ENCODE data around the gene ZNF48. TPM values are rescaled to one million over a fixed set of nuclear protein-coding genes. Genes with fewer than 3 reads are reported as not detected.

The ZNF48 gene
- total RNA-seq, 2 donors from 2014 or later: 6.5 to 6.8 TPM

DNA sequence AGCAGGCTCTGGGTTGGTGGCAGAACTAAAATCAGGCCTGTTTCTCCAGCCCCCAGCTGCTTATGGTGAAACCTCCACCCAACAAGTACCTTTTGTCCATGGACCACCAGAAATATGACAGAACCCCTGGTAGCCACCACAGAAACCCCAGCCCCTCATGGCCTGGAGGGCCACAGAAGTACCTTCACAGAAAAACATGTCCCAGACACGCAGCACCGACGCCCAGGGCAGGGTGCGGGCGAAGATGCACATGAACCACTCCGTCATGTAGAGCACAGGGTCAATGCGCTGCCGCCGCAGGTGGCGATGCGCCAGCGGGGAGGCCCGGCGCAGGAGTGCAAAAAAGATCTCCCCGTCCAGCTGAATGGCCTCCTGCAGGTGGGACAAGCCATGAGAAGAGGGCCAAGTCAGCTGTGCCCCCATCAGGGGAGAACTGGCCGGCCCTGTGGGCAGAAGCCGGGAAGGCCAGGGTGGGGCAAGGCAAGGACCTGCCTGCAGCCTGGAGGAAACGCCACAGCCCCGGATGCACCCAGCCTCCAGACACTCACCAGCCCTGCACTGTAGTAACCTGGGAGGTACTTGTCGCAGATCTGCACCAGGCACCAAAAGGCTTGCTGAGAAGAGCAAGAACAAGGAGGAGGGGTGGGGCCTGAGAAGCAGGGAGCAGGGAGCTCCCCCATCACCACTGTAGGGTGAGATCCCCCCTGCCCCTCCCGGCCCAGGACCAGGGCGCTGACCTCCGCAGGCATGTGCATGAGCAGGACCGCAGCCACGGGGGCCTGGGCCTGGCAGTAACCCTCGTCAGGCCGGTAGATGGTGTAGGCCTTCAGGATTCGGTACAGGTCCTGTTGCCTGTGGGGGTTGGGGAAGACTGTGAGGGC lies 36.0 kb upstream of the ZNF48 start:
- no peak overlapping the region for H3K9ac ChIP-seq (ENCODE audit: low read depth in 2 of 2, low read length in 2 of 2)
- H3K36me3 ChIP-seq: no peaks in the 10 kb centered on the region
- no peak for TF ChIP-seq CTCF (IDR thresholded peaks at IDR 0.05)

DNA sequence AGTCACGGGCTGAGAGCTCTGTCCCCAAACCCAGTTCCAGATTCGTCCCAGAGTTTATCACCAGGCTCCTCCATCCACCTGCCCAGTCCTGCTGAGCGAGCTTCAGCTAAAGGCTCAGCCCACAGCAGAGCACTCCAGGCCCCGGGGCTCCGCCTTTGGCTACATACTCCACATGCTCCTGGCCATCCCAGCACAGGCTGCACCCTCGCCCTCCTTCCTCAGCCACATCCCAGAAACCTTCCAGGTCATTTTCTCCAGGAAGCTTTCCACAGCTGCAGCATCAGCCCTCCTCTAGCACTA lies 35.4 kb upstream of the ZNF48 start:
- DNase-seq: no peak
- Histone ChIP-seq H3K9me3 (no peaks in the 10 kb centered on the region), H3K27ac (no peak overlapping the region), H3K36me3 (no peaks in the 10 kb centered on the region), H3K4me1 (no peaks in the 10 kb centered on the region), H3K9ac (ENCODE audit: low read depth in 2 of 2, low read length in 2 of 2) (no peak overlapping the region), H3K4me3 (no peak overlapping the region), H3K27me3 (no peaks in the 10 kb centered on the region)
- no peak for TF ChIP-seq CTCF (IDR thresholded peaks at IDR 0.05)
- intact Hi-C loops (cut with DNase I): loop anchor here (10.0 kb wide), 1 partner anchor 265 kb away; the partner anchor contains the start of genes TBX6 and YPEL3

More for the DNA sequence above, 36.0 kb upstream of the ZNF48 start:
- intact Hi-C loops (cut with DNase I): loop anchor here (10.0 kb wide), 1 partner anchor 264 kb away; the partner anchor contains the start of genes TBX6 and YPEL3
- Histone ChIP-seq H3K4me3 (no peak overlapping the region), H3K27me3 (no peaks in the 10 kb centered on the region), H3K27ac (no peak overlapping the region), H3K4me1 (peaks cover under 1% of the 10 kb centered on the region), H3K9me3 (no peaks in the 10 kb centered on the region)
- DNase-seq: no peak

DNA sequence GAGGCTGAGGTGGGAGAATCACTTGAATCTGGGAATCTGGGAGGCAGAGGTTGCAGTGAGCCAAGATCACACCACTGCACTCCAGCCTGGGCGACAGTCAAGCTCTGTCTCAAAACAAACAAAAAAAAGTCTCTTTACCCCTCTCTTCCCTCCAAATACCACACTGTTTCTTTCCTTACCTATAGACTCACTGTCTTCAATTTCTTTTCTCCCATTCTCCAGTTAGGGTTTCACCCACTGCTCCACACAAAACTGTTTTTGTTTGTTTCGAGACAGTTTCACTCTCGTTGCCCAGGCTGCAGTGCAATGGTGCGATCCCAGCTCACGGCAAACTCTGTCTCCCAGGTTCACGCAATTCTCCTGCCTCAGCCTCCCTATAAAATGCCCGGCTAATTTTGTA lies 34.0 kb upstream of the ZNF48 start:
- Histone ChIP-seq H3K9ac (ENCODE audit: low read depth in 2 of 2, low read length in 2 of 2) (no peak overlapping the region), H3K27me3 (no peaks in the 10 kb centered on the region), H3K4me1 (no peaks in the 10 kb centered on the region), H3K4me3 (no peak overlapping the region), H3K36me3 (no peaks in the 10 kb centered on the region), H3K27ac (no peak overlapping the region), H3K9me3 (no peaks in the 10 kb centered on the region)
- DNase-seq: no peak
- TF ChIP-seq CTCF (IDR thresholded peaks at IDR 0.05): no peak
- intact Hi-C loops (cut with DNase I): no loop called here

- no peak for DNase-seq
- no peak overlapping the region for H3K9ac ChIP-seq (ENCODE audit: low read depth in 2 of 2, low read length in 2 of 2)
- intact Hi-C loops (cut with DNase I): no loop called here
- no peak overlapping the region for H3K4me3 ChIP-seq
- H3K27ac ChIP-seq: no peak overlapping the region
- H3K9me3 ChIP-seq: no peaks in the 10 kb centered on the region
- no peak for TF ChIP-seq CTCF (IDR thresholded peaks at IDR 0.05)
- H3K36me3 ChIP-seq: no peaks in the 10 kb centered on the region
- H3K4me1 ChIP-seq: peaks cover 17% of the 10 kb centered on the region
- no peaks in the 10 kb centered on the region for H3K27me3 ChIP-seq
These were observed 30.0 kb upstream of the ZNF48 start for GRCh38 chr16:30365200-30365599.

DNA sequence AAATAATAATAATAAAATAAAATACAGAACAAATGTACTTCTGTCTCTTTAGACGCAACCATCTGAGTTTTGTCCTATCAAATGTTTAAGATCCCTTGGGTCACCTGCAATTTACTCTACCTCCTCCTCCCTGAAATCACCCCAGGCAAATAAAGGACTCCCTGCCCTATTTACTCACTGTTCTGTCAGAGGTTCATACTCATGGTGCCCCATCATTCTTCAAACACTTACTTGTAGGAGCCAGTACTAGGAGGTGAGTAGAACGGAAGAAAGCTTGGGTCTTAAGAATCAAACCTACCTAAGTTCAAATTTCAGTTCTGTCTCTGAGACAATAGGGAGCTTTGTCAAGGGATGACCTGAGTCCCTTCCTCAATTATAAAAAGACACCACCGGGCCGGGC lies 28.7 kb upstream of the ZNF48 start:
- Histone ChIP-seq H3K9ac (ENCODE audit: low read depth in 2 of 2, low read length in 2 of 2) (no peak overlapping the region), H3K36me3 (no peaks in the 10 kb centered on the region), H3K4me1 (peaks cover 17% of the 10 kb centered on the region), H3K4me3 (no peak overlapping the region), H3K27ac (no peak overlapping the region), H3K9me3 (no peaks in the 10 kb centered on the region), H3K27me3 (no peaks in the 10 kb centered on the region)
- no peak for DNase-seq
- no peak for TF ChIP-seq CTCF (IDR thresholded peaks at IDR 0.05)
- intact Hi-C loops (cut with DNase I): no loop called here
